Sigmoid colon (tissue), 4 donors: Measurements from ENCODE around the gene CCDC85B.

Experiments
- CTCF ChIP-seq, 4 experiments: fragments of 450-650 bp in 3 of 4; fragments of 200-600 bp in 1 of 4; IDR thresholded peaks; one replicate each; pipeline ENCODE4 v1.5.1; 2016 to 2019; ENCODE audit warnings: antibody characterized with exemption in 4 of 4, mild to moderate bottlenecking in 3 of 4, moderate library complexity in 2 of 4
- EP300 ChIP-seq, 4 donors: sonication (generic); formaldehyde crosslinking; IDR thresholded peaks; one replicate each; pipeline ENCODE4 v1.6.1; 2017; ENCODE audit warnings: antibody characterized with exemption in 4 of 4
- POLR2A ChIP-seq, 2 donors: fragments of 450-650 bp; IDR thresholded peaks; one replicate each; pipeline ENCODE4 v1.6.1; 2016; ENCODE audit warnings: antibody characterized with exemption in 2 of 2, mild to moderate bottlenecking in 2 of 2, moderate library complexity in 2 of 2
- POLR2AphosphoS5 ChIP-seq, 4 donors: sonication (generic); formaldehyde crosslinking; IDR thresholded peaks; one replicate each; pipeline ENCODE4 v1.6.1; 2017; ENCODE audit warnings: antibody characterized with exemption in 4 of 4

DNA sequence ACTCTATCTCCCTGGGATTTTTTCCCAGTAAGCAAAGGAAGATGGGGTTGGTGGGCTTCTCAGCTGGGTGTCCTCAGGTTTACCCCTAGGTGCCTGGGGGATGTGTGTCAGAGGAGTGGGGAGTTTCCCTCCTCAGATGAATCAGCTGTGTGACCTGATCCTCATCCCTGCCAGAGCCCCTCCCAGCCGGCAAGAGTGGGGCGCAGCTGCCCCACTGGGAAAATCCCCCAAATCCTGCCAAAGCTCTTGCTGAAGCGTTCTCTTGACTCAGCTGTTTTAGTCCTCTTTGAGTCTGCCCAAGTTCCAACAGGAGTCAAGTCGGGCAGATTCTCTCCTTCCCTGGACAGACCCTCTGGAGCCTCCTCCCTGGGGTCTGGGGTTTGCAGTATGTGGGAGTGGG, 22.4 kb downstream of the CCDC85B start:
- TF ChIP-seq CTCF (IDR thresholded peaks at IDR 0.05) (no peak), POLR2AphosphoS5 (IDR thresholded peaks at IDR 0.05) (no peak), POLR2A (IDR thresholded peaks at IDR 0.05) (no peak), EP300 (IDR thresholded peaks at IDR 0.05) (no peak)
